ENCODE data around the gene CACNA1C.

CACNA1C gene

DNA sequence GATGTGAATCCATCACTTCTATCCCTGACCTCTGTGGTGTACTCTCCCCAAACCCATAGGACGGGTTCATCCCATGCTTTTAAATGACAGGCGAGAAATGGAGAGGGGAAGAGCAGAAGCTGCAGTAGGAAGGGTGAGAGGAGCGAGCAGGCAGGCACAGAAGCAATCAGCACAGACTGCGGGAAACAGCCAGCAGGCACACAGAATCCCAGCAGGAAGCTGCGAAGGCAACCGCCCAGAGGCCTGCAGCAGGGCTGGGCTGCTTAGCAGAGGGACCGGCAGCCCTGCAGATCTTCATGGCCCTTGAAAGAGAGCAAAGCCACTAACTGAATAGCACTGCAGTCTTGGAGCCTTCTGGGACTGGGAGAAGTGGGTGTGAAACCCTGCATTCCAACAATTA, 455.0 kb downstream of the CACNA1C start:
- ATAC-seq (ENCODE audit: low read depth): no peak
- no peaks in the 10 kb centered on the region for H3K9me3 ChIP-seq (ENCODE audit: severe bottlenecking)
- no peaks in the 10 kb centered on the region for H3K36me3 ChIP-seq (ENCODE audit: low read depth)
- no peak for DNase-seq (ENCODE audit: low spot score)
- no peak overlapping the region for H3K27ac ChIP-seq (ENCODE audit: poor library complexity, severe bottlenecking)
- H3K27me3 ChIP-seq (ENCODE audit: insufficient read depth, poor library complexity, severe bottlenecking): peaks cover 47% of the 10 kb centered on the region
- no peaks in the 10 kb centered on the region for H3K4me1 ChIP-seq (ENCODE audit: insufficient read depth, poor library complexity, severe bottlenecking)
- TF ChIP-seq, protein P1, sequence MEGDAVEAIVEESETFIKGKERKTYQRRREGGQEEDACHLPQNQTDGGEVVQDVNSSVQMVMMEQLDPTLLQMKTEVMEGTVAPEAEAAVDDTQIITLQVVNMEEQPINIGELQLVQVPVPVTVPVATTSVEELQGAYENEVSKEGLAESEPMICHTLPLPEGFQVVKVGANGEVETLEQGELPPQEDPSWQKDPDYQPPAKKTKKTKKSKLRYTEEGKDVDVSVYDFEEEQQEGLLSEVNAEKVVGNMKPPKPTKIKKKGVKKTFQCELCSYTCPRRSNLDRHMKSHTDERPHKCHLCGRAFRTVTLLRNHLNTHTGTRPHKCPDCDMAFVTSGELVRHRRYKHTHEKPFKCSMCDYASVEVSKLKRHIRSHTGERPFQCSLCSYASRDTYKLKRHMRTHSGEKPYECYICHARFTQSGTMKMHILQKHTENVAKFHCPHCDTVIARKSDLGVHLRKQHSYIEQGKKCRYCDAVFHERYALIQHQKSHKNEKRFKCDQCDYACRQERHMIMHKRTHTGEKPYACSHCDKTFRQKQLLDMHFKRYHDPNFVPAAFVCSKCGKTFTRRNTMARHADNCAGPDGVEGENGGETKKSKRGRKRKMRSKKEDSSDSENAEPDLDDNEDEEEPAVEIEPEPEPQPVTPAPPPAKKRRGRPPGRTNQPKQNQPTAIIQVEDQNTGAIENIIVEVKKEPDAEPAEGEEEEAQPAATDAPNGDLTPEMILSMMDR (IDR thresholded peaks at IDR 0.05; ENCODE audit: poor library complexity, severe bottlenecking): no peak
- no peak overlapping the region for H3K4me3 ChIP-seq (ENCODE audit: severe bottlenecking)

- TF ChIP-seq, protein P1 (IDR thresholded peaks at IDR 0.05; ENCODE audit: poor library complexity, severe bottlenecking): no peak
- ATAC-seq (ENCODE audit: low read depth): no peak
- no peak overlapping the region for H3K27ac ChIP-seq (ENCODE audit: poor library complexity, severe bottlenecking)
- H3K9me3 ChIP-seq (ENCODE audit: severe bottlenecking): no peaks in the 10 kb centered on the region
- no peaks in the 10 kb centered on the region for H3K4me1 ChIP-seq (ENCODE audit: insufficient read depth, poor library complexity, severe bottlenecking)
- no peak overlapping the region for H3K4me3 ChIP-seq (ENCODE audit: severe bottlenecking)
- H3K27me3 ChIP-seq (ENCODE audit: insufficient read depth, poor library complexity, severe bottlenecking): peaks cover 45% of the 10 kb centered on the region
- no peaks in the 10 kb centered on the region for H3K36me3 ChIP-seq (ENCODE audit: low read depth)
- DNase-seq (ENCODE audit: low spot score): no peak
Observed at GRCh38 chr12:2509137-2509536, 456.4 kb downstream of the CACNA1C start.

DNA sequence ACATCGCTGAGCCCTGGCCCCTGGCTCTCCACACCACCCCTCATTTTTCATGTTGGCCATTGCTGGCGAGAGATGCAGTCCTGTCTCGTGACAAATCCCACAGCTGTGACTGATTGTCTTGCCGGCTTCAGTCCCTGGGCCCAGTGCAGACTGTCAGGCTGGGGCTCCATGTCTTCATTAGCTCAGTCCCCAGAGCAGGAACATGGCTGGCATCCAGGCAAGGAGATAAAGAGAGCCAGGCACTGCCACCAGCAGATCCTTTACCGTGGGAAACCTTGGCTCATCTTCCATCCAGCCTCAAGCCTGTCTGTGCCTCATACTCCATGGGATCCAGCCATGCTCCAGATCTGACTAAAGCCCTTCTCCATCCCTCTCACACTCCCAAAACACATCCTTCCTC, 457.3 kb downstream of the CACNA1C start:
- no peak for DNase-seq (ENCODE audit: low spot score)
- TF ChIP-seq, protein P1 (IDR thresholded peaks at IDR 0.05; ENCODE audit: poor library complexity, severe bottlenecking): no peak

GRCh38 chr12:2513141-2514037, 460.6 kb downstream of the CACNA1C start:
- Histone ChIP-seq H3K9me3 (ENCODE audit: severe bottlenecking) (no peaks in the 10 kb centered on the region), H3K27me3 (ENCODE audit: insufficient read depth, poor library complexity, severe bottlenecking) (peaks cover 47% of the 10 kb centered on the region), H3K27ac (ENCODE audit: poor library complexity, severe bottlenecking) (no peak overlapping the region), H3K4me1 (ENCODE audit: insufficient read depth, poor library complexity, severe bottlenecking) (no peaks in the 10 kb centered on the region), H3K4me3 (ENCODE audit: severe bottlenecking) (no peak overlapping the region), H3K36me3 (ENCODE audit: low read depth) (no peaks in the 10 kb centered on the region)
- DNase-seq (ENCODE audit: low spot score) (no peak), ATAC-seq (ENCODE audit: low read depth) (no peak)
- TF ChIP-seq, protein P1 (IDR thresholded peaks at IDR 0.05; ENCODE audit: poor library complexity, severe bottlenecking): no peak

More for the DNA sequence above, 457.3 kb downstream of the CACNA1C start:
- no peak for ATAC-seq (ENCODE audit: low read depth)
- Histone ChIP-seq H3K9me3 (ENCODE audit: severe bottlenecking) (no peaks in the 10 kb centered on the region), H3K36me3 (ENCODE audit: low read depth) (no peaks in the 10 kb centered on the region), H3K27ac (ENCODE audit: poor library complexity, severe bottlenecking) (no peak overlapping the region), H3K4me3 (ENCODE audit: severe bottlenecking) (no peak overlapping the region), H3K4me1 (ENCODE audit: insufficient read depth, poor library complexity, severe bottlenecking) (no peaks in the 10 kb centered on the region), H3K27me3 (ENCODE audit: insufficient read depth, poor library complexity, severe bottlenecking) (peaks cover 51% of the 10 kb centered on the region)

- H3K36me3 ChIP-seq (ENCODE audit: low read depth): no peaks in the 10 kb centered on the region
- no peak overlapping the region for H3K27ac ChIP-seq (ENCODE audit: poor library complexity, severe bottlenecking)
- TF ChIP-seq, protein P1 (IDR thresholded peaks at IDR 0.05; ENCODE audit: poor library complexity, severe bottlenecking): no peak
- no peaks in the 10 kb centered on the region for H3K9me3 ChIP-seq (ENCODE audit: severe bottlenecking)
- DNase-seq (ENCODE audit: low spot score): no peak
- H3K4me1 ChIP-seq (ENCODE audit: insufficient read depth, poor library complexity, severe bottlenecking): no peaks in the 10 kb centered on the region
- no peak overlapping the region for H3K4me3 ChIP-seq (ENCODE audit: severe bottlenecking)
- no peak for ATAC-seq (ENCODE audit: low read depth)
- peaks cover 46% of the 10 kb centered on the region for H3K27me3 ChIP-seq (ENCODE audit: insufficient read depth, poor library complexity, severe bottlenecking)
Observed at GRCh38 chr12:2514038-2514340, 461.2 kb downstream of the CACNA1C start.

All from RWPE2 (cell line).